Esophagus muscularis mucosa (tissue), 4 donors: ENCODE data around the gene HS6ST2. TPM values are rescaled to one million over a fixed set of nuclear protein-coding genes. Genes with fewer than 3 reads are reported as not detected.
"Not testable (repeated sequence)": the region's sequence is repeated elsewhere in the genome, so short reads cannot be mapped to it uniquely, and the experiment has no call there.

Experiments used
- DNase-seq: peaks from one replicate; pipeline ENCODE4 v3.0.0-alpha.2; 2017; ENCODE audit errors: extremely low spot score
- H3K27ac ChIP-seq, 4 donors: fragments of 200-600 bp; sonication (generic); replicated peaks in 1 of 4; 1 replicate in 3 of 4; 2 replicates in 1 of 4; pipeline ENCODE4 v1.5.1; 2016 to 2019; ENCODE audit warnings: mild to moderate bottlenecking in 1 of 4
- H3K27me3 ChIP-seq, 4 donors: fragments of 200-600 bp; sonication (generic); one replicate each; pipeline versions ENCODE4 v1.5.1 to v1.6.0; 2016 to 2019
- H3K36me3 ChIP-seq, 4 donors: fragments of 200-600 bp; sonication (generic); one replicate each; pipeline ENCODE4 v1.5.1; 2016 to 2019
- H3K4me1 ChIP-seq, 4 donors: fragments of 200-600 bp; sonication (generic); one replicate each; pipeline ENCODE4 v1.5.1; 2016 to 2019
- H3K4me3 ChIP-seq, 4 donors: fragments of 200-600 bp; sonication (generic); 1 replicate in 2 of 4; 2 replicates in 2 of 4; pipeline ENCODE4 v1.5.1; 2016 to 2019; ENCODE audit warnings: mild to moderate bottlenecking in 4 of 4, moderate library complexity in 1 of 4
- H3K9me3 ChIP-seq, 4 donors: fragments of 200-600 bp; sonication (generic); 1 replicate in 3 of 4; 2 replicates in 1 of 4; pipeline ENCODE4 v1.5.1; 2016 to 2019
- EP300 ChIP-seq: sonication (generic); formaldehyde crosslinking; IDR thresholded peaks from one replicate; pipeline ENCODE4 v1.6.1; 2017; ENCODE audit warnings: antibody characterized with exemption
- POLR2A ChIP-seq: fragments of 450-650 bp; IDR thresholded peaks from one replicate; pipeline ENCODE4 v1.6.1; 2017; ENCODE audit warnings: antibody characterized with exemption, moderate library complexity, mild to moderate bottlenecking, low read depth
- POLR2AphosphoS5 ChIP-seq, 2 donors: sonication (generic); formaldehyde crosslinking; IDR thresholded peaks; one replicate each; pipeline ENCODE4 v1.6.1; 2017; ENCODE audit warnings: antibody characterized with exemption in 2 of 2
- WGBS: methylation state at CpG from one replicate; pipeline ENCODE4 v1.1.5; 2018; 5-methylcytosine and 5-hydroxymethylcytosine counted together
- intact Hi-C: fragments of 100-400 bp; cut with DNase I; formaldehyde crosslinking; loops from one replicate; pipeline ENCODE4 v1.15.1; 2023
- total RNA-seq, 4 donors: library from RNA; depleted of rRNA; stranded (reverse); fragments of >200 nt; gene quantifications; one replicate each; pipeline versions ENCODE4 v1.1.0 to v1.2.1, GENCODE V29; 2016
- TF ChIP-seq, protein P1 (sequence below), 3 experiments: fragments of 200-600 bp in 2 of 3; fragments of 450-650 bp in 1 of 3; sonication (generic) in 2 of 3; IDR thresholded peaks; one replicate each; pipeline ENCODE4 v1.5.1; 2017 to 2019; ENCODE audit warnings: antibody characterized with exemption in 3 of 3, mild to moderate bottlenecking in 2 of 3, moderate library complexity in 1 of 3

The HS6ST2 gene
- total RNA-seq, 4 donors from 2014 or later: 0.29 to 0.99 TPM; not detected in 2

DNA sequence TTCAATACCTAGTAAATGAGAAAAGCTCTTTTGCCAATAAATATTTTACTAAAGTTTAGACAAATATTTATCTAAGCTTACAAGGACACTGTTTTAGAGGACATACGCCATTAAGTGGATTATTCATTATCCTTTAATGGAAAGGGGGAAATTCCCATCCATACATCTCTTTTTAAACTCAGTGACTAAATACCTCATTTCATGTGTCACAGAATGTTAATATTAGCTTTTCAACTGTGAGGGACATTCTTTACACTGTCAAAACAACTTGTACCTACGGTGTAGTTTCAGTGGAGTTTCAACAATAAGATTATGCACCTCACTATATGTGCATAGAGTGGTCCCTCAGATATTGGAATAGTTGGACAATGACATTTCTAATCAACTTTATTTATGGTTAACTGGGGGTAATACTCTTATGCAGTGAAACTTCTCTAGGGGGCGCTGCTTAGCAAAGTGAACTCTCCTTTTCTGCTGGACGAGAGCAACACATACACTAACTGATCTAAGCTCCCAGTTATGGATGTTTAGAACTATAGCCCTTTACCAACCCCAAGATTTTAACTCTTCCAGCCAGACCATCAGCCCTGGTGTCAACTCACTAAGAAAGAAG is 9.7 kb downstream of the HS6ST2 start:
- H3K4me1 ChIP-seq: no peaks in the 10 kb centered on the region
- 44% methylated on average over 4 of the region's 4 CpGs for WGBS
- DNase-seq: no peak
- H3K27me3 ChIP-seq: no peaks in the 10 kb centered on the region
- H3K36me3 ChIP-seq: no peaks in the 10 kb centered on the region
- intact Hi-C loops: no loop called here
- no peaks in the 10 kb centered on the region for H3K9me3 ChIP-seq
- no peak overlapping the region for H3K4me3 ChIP-seq
- TF ChIP-seq, protein P1, sequence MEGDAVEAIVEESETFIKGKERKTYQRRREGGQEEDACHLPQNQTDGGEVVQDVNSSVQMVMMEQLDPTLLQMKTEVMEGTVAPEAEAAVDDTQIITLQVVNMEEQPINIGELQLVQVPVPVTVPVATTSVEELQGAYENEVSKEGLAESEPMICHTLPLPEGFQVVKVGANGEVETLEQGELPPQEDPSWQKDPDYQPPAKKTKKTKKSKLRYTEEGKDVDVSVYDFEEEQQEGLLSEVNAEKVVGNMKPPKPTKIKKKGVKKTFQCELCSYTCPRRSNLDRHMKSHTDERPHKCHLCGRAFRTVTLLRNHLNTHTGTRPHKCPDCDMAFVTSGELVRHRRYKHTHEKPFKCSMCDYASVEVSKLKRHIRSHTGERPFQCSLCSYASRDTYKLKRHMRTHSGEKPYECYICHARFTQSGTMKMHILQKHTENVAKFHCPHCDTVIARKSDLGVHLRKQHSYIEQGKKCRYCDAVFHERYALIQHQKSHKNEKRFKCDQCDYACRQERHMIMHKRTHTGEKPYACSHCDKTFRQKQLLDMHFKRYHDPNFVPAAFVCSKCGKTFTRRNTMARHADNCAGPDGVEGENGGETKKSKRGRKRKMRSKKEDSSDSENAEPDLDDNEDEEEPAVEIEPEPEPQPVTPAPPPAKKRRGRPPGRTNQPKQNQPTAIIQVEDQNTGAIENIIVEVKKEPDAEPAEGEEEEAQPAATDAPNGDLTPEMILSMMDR (IDR thresholded peaks at IDR 0.05): no peak
- TF ChIP-seq POLR2A: no peak
- H3K27ac ChIP-seq: no peak overlapping the region

DNA sequence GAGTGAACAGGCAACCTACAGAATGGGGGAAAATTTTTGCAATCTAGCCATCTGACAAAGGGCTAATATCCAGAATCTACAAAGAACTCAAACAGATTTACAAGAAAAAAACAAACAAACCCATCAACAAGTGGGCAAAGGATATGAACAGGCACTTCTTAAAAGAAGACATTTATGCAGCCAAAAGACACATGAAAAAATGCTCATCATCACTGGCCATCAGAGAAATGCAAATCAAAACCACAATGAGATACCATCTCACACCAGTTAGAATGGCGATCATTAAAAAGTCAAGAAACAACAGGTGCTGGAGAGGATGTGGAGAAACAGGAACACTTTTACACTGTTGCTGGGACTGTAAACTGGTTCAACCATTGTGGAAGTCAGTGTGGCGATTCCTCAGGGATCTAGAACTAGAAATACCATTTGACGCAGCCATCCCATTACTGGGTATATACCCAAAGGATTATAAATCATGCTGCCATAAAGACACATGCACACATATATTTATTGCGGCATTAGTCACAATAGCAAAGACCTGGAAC is 13.3 kb downstream of the HS6ST2 start:
- H3K27me3 ChIP-seq, H3K36me3 ChIP-seq, H3K4me1 ChIP-seq, intact Hi-C loops, H3K9me3 ChIP-seq, H3K27ac ChIP-seq, H3K4me3 ChIP-seq, DNase-seq: not testable (repeated sequence)
- WGBS: 92% methylated on average over 4 of the region's 4 CpGs

DNA sequence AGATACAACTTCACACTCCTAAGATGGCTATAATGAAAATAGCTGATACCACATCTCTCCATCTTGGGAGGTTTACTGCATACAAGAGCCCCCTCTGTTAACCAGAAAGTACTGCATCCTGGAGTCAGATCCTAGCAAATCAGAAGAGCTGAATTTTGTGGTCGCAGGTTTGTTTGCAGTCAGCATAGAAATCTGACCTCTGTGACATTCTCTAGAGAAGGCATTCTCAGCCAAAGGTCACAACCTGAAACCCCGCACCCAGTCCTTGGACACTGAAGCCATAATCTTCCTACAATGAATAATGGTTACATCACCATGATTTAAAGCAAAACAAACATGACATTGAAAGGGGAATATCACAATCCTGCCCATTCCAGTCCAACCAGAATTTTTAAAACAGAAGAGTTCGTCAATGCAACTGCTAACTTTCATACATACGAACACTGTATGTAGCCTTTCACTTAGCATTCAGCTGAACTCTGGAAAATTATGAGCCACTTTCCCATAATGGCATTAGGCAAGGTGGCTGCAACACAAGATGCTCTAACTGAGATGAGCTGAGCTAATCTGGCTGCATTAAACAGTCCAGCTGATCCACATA is 17.6 kb downstream of the HS6ST2 start:
- no peak overlapping the region for H3K4me3 ChIP-seq
- WGBS: 68% methylated on average over 4 of the region's 4 CpGs
- DNase-seq: no peak
- no peak overlapping the region for H3K27ac ChIP-seq
- TF ChIP-seq EP300 (no peak), POLR2AphosphoS5 (IDR thresholded peaks at IDR 0.05) (no peak), POLR2A (no peak)
- TF ChIP-seq, protein P1 (IDR thresholded peaks at IDR 0.05): no peak
- no peaks in the 10 kb centered on the region for H3K27me3 ChIP-seq
- no peaks in the 10 kb centered on the region for H3K4me1 ChIP-seq
- no peaks in the 10 kb centered on the region for H3K36me3 ChIP-seq
- H3K9me3 ChIP-seq: no peaks in the 10 kb centered on the region
- intact Hi-C loops: no loop called here

DNA sequence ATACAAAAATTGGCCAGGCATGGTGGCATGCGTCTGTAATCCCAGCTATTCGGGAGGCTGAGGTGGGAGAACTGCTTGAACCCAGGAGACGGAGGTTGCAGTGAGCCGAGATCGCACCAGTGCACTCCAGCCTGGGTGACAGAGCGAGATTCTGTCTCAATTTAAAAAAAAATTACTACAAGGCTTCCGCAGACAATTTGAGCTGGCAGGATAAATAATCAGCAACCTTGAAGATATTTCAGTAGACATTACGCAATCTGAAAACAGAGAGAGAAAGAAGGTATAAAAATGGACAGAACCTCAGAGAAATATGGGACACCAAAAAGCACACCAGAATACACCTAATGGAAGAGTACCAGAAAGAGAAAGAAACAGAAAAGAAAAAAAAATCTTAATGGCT is 25.3 kb downstream of the HS6ST2 start:
- TF ChIP-seq EP300: no peak
- no peak for TF ChIP-seq POLR2A
- TF ChIP-seq POLR2AphosphoS5 (IDR thresholded peaks at IDR 0.05): no peak
- TF ChIP-seq, protein P1 (IDR thresholded peaks at IDR 0.05): no peak
- no peaks in the 10 kb centered on the region for H3K36me3 ChIP-seq
- H3K4me1 ChIP-seq: no peaks in the 10 kb centered on the region
- no peak overlapping the region for H3K27ac ChIP-seq
- no peak overlapping the region for H3K4me3 ChIP-seq
- H3K27me3 ChIP-seq: no peaks in the 10 kb centered on the region
- DNase-seq: no peak
- no peaks in the 10 kb centered on the region for H3K9me3 ChIP-seq
- WGBS: 84% methylated on average over 8 of the region's 8 CpGs
- intact Hi-C loops: no loop called here

DNA sequence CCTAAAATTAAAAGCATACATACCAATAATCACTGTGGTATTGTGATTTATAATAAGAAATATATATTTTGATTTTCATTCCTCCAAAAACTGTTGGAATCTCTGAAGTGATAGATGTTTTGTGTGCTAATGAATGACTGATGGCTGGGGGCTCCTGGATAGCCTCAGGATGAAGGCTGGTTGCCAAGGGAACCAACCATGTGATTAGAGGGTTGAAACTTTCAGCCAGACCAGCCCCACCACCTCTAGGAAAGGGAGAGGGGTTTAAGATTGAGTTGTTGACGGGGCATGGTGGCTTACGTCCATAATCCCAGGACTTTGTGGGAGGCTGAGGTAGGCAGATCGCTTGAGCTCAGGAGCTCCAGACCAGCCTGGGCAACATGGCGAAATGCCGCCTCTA is 34.0 kb downstream of the HS6ST2 start:
- Histone ChIP-seq H3K4me1 (no peaks in the 10 kb centered on the region), H3K27me3 (no peaks in the 10 kb centered on the region), H3K4me3 (no peak overlapping the region), H3K27ac (no peak overlapping the region), H3K9me3 (no peaks in the 10 kb centered on the region), H3K36me3 (no peaks in the 10 kb centered on the region)
- DNase-seq: no peak
- WGBS: 78% methylated on average over 5 of the region's 5 CpGs
- TF ChIP-seq POLR2A (no peak), EP300 (no peak)
- TF ChIP-seq, protein P1 (IDR thresholded peaks at IDR 0.05): no peak
- intact Hi-C loops: no loop called here
